T-helper 1 cell (primary cell): ENCODE results near the gene GPR146.
A peak's percentile ranks its signal among the peaks of the same experiment; 100 is the strongest.
"Not testable (repeated sequence)": the region's sequence is repeated elsewhere in the genome, so short reads cannot be mapped to it uniquely, and the experiment has no call there.

ENCODE experiments used
- DNase-seq, 5 donors: peaks; one replicate each; pipeline ENCODE4 v3.0.0-alpha.2; 2012 to 2020

GPR146 gene

DNA sequence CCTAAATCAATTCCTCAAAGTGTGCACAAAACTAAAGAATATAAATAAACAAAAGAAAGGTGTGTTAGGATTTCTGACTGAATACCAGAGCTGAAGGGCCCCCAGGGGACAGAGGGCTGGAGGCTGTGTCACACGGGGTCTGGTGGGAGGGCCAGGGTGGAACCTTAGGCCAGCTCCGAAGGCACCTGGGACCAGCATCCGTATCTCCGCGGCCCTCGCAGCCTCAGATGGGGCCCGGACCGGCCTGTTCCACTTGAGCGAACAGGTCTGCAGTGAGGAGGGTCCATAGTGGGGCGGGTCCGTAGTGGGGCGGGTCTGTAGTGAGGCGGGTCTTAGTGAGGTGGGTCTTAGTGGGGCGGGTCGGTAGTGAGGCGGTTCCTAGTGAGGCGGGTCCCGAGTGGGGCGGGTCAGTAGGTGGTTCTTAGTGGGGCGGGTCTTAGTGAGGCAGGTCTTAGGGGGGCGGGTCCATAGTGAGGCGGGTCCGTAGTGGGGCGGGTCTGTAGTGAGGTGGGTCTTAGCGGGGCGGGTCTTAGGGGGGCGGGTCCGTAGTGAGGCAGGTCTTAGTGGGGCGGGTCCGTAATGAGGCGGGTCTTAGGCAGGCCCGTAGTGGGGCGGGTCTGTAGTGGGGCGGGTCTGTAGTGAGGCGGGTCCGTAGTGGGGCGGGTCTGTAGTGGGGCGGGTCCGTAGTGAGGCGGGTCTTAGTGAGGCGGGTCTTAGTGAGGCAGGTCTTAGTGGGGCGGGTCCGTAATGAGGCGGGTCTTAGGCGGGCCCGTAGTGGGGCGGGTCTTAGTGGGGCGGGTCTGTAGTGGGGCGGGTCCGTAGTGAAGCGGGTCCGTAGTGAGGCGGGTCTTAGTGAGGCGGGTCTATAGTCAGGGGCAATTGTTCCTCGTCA is 15.1 kb downstream of the GPR146 start:
- DNase-seq = no peak

DNA sequence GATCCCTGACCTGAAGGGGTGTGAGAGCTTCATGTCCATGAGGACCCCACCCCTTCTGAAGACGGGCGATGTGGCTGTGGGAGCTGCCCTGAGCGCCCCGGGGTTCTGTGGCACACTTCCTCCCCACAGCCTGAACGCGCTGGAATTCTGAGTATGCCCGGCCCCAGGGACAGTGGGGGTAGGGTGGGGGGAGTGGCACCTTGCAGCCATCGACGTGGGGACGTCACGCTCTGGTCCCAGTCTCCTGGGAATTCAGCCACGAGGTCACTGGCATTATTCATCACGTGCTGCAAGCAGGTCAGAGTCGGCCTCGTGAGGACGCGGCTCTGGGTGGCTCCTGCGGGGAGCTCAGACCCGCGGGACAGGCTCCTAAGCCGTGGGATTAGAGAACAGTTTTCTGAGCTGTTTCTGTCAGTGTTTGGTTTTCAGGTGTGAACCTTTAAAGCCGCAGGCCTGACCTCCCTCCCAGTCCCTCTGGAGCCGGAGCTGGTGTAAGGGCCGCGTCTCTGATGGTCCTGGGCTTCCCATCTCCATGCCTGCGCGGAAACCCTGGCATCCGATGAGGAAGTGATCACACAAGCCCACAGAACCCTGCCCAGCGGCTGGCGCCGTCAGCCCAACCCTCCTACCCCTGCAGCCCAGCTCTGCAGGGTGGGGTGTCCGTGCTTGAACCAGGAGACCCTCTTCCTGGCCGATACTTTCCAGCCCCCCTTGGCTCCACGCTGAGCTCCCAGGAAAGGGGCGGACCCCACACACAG is 16.1 kb downstream of the GPR146 start:
- no peak for DNase-seq

DNA sequence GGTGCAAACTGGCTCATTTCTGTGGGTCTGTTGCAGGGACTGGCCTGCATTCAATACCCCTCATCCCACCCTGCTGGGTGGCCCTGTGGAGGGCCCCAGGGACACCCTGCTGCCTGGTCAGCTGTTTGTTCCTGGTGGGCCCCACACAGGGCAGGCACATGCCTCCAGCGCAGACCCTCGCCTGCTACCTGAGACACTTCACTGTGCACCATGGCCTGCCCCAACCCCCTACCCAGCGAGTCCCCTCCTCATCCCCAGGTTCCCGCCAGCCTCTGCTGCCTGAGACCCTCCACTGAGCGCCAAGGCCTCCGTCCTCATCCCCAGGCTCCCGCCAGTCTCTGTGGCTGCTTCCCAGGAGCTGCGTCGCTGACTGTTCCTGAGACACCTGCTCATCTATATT is 16.8 kb downstream of the GPR146 start:
- DNase-seq = no peak

DNA sequence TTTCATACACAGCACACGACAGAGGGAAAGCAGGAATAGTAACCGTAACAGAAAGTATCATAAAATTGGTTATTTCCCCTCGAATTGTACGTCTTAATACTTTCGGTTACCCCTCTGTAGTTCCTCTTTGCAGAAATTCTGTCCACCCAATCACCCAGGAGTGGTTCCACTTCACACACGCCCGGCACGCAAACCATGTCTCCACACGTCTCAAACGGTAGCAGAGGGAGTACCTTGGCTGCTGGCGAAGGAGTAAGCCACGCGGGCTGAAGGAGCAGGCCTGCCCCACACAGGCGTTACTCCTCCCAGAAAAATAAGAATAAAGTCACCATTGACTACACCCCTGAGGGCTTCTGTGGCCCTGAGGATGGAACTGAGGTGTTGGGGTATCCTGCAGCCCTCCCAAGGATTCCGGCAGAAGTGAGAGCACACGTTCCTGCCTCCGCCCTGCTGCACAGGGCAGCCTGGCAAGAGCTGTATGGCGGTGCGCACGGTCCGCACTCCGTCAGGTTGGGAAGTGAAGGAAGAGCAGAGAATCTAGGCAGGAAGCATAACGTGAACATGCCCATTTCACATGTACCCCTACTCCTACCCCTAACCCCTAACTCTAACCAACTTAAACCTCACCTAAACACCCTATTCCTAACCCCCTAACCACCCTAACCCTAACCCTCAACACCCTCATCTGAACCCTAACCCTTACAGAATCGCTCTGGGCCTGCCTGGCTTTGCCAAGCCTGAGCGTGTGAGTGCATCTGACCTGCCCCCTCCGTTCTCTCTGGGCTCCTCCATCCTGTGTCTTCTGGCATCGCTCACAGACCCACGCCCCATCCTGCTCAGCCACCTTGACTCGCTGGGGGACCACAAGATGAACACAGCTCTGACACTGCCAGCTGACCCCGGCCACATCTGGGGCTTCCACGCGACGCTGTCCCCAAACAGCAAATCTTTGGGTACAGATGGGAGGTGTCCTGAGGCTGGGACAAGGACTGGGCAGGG is 18.2 kb downstream of the GPR146 start:
- no peak for DNase-seq

DNA sequence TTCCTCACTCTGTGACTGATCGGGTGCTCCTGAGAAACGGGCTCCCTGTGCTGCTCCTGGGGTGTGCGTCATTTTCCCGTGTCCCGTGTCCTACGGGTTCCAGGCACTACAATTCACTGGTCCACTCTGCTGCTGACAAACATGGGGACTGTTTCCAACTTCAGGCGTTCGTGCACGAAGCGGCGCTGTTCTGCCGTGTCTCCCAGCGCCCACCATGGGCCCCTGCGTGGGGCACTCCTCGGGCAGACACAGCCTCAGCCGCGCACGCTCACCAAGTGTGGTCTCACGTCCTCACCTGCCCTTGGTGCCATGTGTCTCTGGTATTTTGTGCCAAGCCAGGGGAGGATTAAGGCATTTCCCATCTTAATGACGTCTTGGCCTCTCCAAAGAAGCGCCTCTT is 19.0 kb downstream of the GPR146 start:
- DNase-seq = no peak

DNA sequence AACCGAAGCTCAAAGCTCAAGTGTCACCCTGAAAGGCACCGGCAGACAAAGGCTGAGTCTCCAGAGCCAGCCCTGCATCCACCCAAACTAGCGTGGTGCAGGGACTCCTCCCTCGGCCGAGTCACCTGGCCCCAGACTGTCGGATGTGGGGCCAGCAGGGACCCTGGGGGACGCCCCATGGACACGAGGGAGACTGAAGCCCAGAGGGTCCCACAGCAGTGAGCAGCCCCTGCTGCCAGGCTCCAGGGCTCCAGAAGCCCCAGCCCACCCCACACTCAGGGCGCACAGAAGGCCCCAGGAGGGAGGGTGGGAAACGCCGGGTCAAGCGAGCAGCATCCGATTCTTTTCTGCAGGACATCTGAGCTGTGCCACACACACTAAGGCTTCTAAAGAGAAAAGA is 20.2 kb downstream of the GPR146 start:
- DNase-seq = no peak

DNA sequence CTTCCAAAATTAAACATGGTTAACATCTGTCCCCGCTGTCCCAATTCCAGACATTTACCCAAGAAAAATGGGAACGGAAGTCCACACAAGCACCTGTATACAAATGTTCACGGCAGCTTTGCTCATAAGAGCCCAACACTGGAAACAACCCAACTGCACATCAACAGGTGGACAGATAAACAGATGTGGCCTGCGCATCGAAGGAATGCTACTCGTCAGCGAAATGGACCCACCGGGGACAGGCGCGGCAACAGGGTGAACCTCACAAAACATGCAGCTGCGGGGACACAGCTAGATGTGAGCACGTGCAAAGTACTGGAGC is 20.9 kb downstream of the GPR146 start:
- no peak for DNase-seq

DNA sequence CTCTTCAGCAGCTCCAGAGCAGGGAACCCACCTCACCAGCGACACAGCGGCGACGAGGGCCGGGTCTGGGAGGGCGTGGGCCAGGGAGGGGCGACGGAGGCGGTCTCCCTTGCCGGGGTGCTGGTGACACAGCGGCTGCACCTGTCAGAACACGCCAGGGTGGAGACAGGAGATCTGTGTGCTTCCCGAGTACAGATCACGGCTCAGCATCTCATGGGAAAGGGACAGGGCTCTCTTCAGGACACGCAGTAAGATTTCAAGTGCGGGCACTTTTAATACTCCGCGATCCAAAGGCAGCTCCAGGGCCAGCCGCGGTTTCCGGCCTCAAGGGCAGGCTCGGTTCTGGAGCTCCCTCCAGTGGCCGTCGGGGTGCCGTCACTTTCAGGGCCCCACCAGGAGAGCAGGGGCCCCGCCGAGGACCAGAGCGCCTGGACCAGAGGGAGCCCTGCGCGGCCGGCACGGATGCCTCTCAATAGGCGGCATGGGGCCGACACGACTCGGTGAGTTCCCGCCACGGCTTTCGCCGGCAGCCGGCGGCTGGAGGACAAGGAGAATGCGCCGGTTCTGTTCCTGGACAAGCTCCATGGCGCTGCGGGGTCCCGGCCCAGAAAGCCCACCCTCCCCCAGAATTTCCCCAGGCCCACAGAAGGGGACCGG is 21.4 kb downstream of the GPR146 start:
- DNase-seq = peak; percentile 67 to 79 (median 75)

DNA sequence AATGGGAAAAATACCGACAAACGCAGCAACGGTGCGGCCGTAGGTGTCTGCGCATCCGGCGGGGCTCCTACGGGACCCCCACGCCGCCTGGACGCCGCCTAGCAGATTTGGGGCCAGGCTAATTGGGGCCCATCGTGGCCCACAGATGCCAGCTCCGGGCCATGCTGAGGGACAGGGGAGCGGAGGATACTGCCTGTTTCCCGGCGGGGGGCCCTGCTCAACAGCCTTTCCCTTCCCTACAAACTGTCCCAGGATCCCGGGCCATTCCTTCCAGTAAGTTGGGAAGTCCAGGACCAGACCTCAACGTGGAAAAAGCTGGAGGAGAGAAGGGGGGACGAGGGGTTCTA is 21.9 kb downstream of the GPR146 start:
- DNase-seq = no peak

DNA sequence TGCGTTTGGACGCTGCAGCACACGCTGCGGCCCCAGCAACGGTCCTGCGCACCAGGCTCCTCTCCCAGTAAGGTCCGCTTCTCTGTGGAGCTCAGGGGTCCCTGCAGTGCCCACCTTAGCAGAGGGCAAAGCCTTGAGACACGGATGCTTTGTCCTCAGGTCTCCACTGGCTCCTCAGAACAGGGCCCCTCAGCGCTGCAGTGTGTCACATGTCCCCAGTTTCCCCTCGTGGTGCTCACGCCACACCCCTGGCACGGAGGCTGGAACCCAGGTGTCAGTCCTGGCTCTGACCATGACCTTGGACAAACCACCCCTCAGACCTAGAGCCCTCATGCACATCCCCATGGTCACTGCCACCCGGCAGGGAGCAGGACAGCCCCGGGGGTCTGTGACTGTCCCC is 23.7 kb downstream of the GPR146 start:
- DNase-seq = no peak

DNA sequence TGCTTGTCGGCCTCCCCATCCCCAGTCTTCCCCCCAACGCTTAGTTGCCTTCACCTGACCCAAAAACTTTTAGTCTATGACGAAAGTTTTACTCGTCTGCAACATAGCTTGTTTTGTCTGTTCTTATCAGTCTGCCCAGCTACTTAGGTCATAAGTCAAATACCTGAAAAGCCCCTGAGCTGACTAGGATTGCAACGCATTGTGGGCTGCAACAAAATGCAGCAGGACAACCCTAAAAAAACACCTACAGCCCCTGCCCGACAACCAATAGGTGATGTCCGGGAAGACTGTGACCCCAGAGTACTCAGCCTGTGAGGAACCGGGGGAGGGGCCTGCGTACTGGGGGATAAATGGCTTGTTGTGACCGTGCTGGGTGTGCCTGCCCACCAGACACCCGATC is 24.3 kb downstream of the GPR146 start:
- DNase-seq = no peak

DNA sequence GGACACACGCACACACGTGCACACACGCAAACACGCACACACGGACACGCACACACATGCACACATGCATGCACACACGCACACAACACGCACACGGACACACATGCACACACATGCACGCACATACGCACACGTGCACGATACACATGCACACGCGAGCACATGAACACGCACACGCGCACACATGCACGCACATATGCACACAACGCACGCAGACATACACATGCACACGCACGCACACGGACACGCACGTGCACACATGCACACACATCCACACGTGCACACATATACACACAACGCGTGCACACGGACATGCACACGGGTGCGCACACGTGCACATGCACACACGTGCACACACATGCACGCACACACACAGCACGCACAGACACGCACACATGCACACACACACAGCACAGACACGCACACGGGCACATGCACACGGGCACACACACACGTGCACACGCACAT is 26.2 kb downstream of the GPR146 start:
- no peak for DNase-seq

DNA sequence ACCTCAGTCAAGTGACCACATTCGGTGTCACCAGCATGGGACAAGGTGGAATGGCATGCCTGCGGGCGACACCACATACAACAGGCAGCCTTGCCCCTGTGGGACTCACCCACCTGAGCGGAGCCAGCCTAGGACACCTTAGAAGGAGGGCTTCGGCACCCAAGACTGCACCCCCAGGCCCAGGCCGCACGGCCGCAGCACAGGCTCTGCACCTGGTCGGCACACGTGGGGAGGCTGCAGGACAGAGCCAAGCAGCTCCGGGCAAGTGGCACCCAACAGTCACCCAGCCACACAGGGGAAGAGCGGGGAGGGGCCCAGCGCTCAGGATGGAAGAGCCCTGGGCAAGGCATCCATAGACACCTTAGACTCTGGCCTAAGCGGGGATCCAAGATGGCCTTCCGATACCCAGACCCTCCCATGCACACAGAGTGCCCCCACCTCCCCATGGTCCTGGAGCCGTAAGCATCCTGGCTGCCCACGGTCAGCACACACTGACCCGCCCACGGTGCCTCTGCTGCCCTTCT is 27.4 kb downstream of the GPR146 start:
- no peak for DNase-seq

DNA sequence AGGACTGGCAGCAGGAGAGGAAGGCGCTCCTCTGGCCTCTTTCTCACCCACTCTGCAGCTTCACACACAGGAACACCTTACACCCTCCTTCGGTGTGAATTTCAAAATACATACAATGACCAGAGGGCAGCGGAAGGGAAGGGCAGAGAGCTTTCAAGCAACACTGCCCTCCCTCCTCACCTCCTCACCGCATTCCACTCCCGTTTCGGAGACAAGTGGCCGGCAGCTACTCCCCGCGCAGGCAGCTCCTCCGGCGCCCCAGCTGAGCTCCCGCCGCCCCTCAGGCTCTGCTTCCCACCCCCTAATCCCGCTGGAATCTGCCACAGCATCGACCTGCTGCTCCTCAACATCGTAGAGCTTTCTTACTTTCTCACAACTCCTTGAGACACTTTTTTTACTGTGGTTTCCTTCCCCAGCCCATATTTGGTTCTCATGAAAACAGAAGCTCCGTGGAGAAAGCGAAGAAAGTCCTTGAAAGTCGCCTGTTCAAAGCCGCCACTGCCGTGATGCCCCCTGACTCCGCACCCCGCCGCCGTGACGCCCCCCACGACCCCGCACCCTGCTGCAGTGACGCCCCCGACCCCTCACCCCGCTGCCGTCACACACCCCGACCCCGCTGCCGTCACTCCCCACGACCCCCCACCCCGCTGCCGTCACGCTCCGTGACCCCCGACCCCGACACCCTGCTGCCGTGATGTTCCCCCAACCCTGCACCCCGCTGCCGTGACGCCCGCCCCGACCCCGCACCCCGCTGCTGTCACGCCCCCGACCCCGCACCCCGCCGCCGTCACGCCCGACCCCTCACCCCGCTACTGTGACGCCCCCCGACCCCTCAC is 29.0 kb downstream of the GPR146 start:
- no peak for DNase-seq

DNA sequence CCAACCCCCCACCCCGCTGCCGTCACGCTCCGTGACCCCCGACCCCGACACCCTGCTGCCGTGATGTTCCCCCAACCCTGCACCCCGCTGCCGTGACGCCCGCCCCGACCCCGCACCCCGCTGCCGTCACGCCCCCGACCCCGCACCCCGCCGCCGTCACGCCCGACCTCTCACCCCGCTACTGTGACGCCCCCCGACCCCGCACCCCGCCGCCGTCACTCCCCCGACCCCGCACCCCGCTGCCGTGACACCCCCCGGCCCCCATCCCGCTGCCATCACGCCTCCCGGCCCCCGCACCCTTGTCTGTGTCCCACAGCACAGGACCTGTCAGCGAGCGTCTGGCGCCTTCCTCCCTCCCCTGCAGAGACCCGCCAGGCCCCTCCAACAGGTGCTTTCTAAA is 29.7 kb downstream of the GPR146 start:
- not testable (repeated sequence) for DNase-seq

DNA sequence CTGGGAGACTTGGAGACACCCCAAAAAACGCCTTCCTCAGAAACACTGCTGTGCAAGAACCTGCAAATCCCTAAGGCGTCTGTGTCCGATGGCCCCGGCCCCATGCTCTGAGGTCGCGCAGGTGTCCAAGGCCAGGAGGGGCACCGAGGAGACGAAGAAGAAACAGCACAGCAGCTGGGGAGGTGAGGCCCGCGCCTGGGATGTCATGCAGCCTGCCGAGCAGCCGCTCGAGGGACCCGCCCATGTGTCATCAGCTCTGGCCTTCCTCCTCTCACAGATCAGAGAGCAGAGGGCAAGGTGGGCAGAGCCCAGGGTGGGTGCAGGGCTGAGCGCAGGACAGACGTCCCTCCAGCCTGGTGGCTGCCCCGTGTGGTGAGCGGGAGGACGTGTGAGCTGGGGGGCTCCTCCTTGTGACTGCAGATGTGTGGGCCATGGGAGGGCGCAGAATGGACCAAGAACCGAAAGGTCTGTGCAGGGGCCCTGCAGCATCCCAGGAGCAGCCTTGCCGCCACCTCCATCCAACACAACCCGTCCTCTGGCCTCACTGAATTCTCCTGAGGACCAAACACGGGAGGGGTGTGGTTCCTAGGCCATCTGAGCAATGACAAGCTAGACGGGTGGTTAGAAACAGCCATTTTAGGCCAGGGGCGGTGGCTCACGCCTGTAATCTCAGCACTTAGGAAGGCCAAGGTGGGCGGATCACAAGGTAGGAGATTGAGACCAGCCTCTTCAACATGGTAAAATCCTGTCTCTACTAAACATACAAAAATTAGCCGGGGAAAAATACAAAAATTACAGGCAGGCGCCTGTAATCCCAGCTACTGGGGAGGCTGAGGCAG is 30.5 kb downstream of the GPR146 start:
- DNase-seq = no peak

DNA sequence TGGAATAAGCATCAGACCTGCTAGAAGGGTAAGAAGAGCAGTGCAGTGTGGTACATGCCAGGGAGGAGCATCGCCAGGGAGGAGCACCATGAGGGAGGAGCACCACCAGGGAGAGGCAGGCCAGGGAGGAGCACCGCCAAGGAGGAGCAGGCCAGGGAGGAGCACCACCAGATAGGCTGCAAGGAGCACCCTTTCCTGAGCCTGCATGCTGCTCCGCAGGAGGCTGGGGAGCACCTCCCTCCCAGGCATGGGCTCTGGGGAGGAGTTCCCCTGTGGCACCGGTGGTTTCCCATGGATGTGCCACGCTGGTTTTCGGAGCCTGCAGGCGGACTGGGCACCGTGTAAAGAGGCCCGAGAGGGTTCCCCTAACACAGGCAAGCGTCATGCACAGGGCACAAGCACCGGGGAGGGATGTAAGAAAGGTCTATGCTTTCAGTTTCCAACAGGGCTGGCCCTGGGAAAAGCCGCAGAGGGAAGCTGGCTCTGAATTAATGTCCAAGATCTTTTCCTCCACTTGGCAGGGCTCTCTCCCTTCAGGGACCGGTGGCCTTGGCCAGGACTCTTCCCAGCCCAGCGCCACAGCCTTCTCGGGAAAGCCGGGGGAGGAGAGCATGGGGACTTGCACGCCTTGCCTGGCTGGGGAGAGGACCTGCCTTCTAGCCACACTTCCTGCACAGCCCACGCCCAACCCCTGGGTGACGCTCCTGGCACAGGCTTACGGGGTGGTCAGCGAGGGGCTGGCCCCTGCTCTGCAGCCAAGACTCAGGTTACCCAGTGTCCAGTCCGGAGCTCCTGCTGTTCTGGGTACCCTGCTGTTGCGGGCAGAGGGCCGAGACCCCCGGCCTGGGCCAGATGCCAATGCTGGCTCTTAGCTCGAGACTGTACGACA is 32.1 kb downstream of the GPR146 start:
- DNase-seq = no peak

DNA sequence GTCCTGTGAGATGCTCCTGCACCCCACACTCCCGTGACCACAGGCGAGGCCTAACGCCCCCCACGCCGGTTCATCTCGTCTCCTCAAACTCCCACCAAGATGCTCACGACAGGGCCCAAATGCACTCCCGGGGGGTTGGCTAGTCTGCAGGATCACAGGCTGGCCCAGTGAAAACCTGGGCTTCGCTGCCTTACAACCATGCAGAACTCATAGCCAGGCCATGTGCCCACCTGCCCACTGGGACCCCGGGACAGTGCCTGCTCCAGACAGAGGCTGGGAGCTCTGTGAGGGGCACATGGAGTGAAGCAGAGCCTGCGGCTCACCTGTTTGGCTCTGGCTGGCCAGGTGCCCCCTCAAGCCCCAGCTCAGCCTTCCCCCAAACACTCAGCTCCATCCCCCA is 34.2 kb downstream of the GPR146 start:
- no peak for DNase-seq

DNA sequence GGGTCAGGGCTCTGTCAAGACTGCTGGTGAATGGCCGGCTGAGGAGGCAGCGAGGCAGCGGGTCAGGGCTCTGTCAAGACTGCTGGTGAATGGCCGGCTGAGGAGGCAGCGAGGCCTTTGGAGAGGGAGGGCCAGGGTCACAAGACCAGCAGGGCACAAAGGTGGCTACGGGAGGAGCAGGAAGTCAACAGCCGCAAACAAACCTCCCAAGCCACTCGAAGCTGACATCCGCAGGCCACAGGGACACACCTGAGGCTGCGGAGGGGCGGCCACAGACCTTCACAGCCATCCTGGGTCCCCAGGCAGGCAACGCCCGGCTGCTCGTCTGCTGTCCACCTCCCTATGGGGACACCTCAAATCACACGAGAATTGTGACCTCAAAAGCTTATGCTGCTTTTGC is 34.6 kb downstream of the GPR146 start:
- no peak for DNase-seq
